DMS53 treated with DMSO at 0.1 percent for 48 hours (cell line): ENCODE results near the gene WWOX.

Experiments used
- DNase-seq: peaks from one replicate; lab custom pipeline; 2025; ENCODE audit not compliant: unreplicated experiment; lab: John Stamatoyannopoulos, UW

Gene WWOX

DNA sequence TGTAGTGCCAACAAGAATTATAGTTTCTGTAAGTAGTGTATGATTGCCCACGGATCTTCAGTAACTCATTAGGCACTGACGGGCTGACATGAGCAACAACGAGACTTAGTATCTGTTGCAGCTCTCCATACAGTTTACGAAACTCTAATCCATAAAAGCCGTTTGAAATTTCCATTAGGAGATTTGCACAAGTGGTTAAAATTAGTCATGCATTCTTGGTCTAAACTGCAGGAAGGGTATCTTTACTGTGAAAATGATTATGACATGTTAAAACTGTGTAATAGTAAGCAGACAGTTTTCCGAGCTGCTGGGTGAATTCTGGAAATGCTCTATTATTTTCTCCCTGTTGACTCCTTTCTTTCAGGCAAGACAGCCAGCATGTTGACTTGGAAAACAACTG lies 605.0 kb downstream of the WWOX start:
- no peak for DNase-seq

DNA sequence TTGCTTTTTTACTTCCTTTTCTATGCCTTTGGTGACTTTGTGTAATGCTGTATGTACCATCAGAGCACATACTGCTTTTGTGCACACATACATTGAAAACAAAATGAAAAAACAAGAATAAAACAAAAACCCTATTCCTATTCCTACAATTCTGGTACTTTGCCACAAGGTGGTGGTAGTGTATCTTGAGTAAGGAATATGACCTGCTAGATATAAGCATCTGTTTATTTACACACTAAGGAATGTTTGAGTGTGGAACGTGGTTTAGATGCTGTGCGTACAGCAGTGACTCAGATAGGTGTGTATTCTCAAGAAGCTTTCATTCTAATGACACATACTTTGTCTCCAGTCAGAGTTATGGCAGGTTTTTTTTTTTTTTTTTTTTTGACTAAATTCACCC lies 606.2 kb downstream of the WWOX start:
- DNase-seq: peak; percentile 60

DNA sequence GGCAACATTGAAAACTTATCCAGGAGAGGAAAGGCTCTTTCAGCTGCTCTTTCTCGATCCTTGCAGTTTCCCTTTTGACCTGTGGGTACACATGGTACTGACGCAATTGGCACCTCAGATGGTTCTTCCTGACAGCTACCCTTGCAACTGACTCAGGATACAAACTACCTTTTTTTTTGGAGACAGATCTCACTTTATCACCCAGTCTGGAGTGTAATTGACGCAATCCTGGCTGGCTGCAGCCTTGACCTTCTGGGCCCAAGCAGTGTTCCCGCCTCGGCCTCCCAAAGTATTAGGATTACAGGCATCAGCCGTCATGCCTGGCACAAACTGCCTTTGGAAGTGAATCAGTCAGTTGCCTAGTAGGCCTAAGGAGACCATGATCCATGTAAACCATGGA lies 607.2 kb downstream of the WWOX start:
- no peak for DNase-seq

DNA sequence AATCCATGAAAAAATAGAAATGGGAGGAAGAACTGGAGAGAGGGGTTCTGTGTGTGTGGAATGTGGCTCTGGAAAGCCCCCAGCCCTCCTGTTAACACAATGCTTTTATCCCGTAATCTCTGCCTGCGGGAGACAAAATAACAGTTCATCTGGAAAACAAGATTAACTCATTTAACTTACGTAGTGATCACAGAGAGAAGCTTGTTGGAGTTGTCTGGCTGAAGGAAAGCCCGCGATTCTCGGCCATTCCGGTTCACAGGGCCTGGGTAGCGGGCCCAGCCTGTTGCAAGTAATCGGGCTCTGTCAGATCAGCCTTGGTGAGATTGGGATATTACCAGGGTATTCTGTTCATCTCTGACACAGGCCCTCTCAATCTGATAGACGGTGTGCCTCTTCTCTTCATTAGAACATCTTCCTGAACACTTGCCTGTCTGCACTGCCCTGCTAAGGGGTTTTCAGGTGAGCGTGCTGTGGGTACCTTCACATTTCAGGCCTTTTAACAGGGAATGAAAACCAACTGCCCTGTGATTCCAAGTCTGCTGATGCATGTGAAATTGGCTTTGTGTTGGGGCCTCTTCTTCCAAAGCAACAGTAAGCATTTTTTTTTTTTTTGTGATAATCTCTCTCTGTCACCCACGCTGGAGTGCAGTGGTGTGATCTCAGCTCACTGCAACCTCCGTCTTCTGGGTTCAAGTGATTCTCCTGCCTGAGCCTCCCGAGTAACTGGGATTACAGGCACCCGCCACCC lies 609.9 kb downstream of the WWOX start:
- no peak for DNase-seq

DNA sequence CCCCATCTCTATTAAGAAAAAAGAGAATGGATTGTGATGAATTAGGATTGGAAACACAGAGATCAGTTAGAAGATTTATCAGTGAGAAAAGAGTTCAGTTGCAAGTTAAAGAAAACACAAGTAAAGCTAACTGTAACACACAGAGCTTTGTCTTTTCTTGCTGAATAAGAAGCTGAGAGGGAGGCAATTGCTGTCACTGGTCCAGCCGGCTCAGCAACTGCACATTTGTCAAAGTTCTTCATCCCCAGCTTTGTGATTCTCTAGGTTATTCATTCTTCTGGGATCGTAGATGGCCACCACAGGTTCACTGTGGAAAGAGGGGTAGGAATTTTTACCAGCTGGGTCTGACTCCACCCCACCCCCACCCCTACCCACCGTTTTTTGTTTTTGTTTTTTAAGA lies 615.7 kb downstream of the WWOX start:
- DNase-seq: no peak

DNA sequence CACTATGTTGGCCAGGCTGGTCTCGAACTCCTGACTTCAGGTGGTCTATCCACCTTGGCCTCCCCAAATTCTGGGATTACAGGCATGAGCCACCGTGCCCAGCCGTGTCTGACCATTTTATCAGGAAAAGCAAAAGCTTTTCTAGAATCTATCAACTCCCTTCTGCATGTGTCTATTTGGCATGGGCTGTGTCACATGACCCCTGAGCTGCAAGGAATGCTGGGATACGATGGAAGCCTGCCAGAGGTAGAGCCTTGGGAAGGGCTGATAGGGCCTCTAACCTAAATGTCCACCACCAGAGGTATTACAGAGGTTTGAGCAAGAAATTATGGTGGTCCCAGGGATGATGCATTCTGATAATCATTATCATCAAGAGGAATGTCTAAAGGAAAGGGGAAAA lies 616.2 kb downstream of the WWOX start:
- DNase-seq: no peak

DNA sequence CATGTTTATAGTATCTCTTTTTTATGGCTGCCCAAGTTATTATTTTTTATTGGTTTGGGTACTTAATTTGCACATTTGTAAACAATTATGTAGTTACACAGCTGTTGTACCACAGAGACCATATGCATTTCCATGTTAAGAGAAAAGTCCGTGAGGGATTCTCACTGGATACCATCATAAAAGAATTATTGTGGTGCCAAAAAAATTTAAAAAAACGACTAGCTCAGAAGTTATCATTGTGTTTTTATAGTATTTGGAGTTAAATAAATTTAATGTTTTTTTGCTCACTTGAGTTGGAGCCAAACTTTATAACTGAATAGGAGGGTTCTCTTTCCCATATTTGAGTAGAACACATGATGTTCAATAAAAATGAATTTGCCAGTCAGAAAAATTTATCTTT lies 618.7 kb downstream of the WWOX start:
- no peak for DNase-seq

DNA sequence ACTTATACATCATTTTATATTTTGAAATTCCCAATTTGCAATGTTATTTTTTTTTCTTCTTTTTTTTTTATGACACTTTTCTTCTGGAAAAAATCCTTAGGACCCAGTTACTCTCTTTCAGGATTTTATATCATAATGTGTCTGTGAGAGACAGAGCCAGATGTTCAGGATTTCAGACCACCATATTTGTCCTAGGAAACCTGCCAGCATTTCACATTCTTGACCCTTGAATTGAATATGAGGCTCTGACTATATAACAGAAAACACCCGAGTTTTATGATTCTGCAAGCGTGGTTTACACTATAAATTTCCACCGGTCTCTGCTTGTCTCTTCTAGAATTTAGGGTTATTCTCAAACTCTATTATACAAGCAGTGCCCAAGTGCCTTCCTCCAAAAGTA lies 621.0 kb downstream of the WWOX start:
- no peak for DNase-seq

DNA sequence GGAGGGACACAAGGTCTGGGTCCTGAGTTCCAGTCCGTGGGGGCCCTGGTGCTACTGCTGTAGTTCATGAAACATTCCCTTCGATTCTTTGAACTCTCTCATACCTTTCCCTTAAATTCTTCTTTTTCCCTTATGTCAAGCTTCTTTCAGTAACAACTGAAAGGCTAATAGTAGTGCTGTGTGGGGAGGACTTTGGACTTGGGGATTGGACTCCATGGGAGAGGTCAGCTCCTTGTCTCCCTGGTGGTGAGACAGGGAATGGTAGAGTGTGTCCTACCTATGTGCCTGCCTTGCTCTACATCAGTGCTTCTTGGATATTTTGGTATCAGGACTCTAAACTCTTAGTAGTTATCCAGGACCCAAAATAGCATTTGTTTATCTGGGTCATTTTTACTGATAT lies 628.1 kb downstream of the WWOX start:
- DNase-seq: no peak

DNA sequence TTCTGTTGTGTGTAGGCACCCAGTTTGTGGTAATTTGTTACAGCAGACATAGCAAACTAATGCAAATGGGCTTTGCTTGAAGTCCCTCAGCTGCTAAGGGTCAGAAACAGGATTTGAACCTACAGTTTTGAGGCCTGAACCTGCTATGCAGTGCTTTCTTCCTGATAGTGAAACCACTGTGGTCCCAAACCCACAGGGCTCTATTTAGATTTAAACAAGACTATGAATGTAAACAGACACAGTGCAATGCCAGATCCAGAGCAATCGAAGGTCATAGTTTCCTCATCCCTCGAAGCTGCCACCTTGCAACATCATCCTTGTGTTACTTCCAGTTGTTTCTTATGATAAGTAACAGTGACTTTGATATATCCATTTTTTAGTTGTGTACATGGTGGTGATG lies 630.2 kb downstream of the WWOX start:
- DNase-seq: no peak

DNA sequence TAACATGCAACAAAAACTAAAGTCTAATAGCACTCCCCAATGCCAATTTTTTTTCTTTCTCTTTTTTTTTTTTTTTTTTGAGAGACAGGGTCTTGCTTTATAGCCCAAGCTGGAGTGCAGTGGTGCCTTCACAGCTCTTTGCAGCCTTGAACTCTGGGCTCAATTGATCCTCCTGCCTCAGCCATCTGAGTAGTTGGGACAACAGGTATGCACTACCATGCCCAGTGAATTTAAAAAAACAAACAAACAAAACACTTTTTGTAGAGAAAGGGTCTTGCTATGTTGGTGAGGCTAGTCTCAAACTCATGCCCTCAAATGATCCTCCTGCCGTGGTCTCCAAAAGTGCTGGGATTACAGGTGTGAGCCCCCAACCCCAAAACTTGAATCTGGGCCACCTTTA lies 632.3 kb downstream of the WWOX start:
- DNase-seq: no peak

DNA sequence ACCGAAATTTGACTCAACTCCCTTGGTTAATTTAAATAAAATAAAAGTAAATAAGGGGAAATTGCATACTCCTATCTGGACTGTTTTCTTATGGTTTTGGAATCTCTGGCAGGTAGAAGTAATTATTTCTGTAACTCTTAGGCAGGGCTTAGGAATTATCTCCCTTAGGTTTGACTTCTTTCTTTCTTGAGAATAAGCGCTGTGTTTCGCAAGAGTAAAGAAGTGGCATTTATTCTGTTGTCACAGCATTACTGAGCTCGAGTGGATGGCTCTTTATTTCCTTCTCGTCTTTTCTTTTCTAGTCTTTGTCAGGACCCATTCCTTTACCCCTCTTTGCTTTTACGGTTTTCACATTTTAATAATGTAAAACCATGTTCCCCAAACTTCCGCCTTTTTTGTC lies 633.2 kb downstream of the WWOX start:
- no peak for DNase-seq

DNA sequence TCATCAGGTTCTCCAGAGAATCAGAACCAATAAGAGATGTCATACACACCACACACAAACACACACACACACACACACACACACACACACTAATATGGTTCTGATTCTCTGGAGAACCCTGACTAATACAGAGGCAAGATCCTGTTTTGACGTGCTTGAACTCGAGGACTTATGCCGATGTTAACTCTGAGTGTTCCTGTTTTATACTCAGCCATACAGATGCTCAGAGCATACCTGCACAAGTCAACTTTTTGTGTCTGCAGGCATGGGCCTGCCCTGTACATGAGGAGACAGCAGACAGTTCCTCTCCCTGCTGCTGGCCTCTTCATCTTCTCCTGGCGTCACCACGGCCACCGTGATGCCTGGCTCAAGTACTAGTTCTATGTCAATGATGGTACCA lies 635.9 kb downstream of the WWOX start:
- DNase-seq: no peak

DNA sequence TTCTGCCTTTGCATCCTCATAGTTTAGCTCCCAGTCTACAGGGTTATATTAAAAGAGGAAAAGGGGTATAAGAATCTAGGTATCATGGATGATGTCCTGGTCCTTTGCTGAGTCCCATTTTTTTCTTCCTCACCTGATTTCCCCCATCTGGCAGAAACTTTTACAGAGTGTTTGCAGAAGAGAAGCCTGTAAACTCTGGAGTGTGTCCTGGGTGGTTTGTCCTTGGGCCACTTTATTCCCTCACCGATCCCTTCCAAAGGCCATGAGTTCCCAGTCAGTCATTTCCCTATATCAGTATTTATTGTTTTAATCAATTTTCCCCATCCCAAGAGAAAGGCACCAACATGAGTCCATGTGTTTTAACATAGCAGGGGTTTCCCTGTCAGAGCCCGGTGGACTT lies 638.2 kb downstream of the WWOX start:
- no peak for DNase-seq

DNA sequence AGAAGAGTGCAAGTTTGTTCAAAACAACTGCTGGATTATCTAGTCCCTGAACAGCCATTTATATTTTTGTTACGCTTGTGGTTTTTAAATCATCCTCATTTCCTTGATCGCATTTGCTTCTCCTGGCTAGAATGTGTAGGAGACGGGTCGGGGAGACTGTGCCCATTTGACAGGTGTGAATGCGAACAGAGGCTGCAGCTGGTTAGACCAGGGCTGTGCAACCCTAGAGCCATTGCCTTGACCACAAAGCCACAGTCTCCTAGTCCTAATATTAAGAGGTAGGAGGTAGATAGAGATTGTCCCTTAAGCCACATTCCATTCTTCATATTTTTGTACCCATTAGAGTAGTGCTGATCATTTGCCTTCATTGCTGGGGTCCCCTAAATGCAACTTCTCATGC lies 639.1 kb downstream of the WWOX start:
- no peak for DNase-seq

DNA sequence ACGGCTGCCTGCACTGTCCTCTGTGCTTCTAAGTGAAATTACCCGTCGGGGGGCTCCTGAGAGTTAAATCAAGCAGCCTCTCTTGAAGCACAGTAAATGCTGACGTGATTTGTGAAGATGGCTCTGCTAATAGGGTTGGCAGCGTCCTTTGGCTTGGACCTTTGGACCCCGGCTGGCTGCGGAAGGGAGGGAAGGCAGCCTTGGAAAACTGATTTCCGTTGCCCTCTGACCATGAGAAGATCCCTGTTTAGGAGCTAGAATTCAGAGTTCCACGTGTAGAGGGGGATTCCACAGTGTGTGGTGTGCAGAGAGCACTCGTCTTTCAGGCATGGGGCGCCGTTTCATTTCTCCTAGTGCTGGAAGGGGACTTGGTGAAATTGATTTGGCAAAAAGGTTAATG lies 640.8 kb downstream of the WWOX start:
- DNase-seq: no peak

DNA sequence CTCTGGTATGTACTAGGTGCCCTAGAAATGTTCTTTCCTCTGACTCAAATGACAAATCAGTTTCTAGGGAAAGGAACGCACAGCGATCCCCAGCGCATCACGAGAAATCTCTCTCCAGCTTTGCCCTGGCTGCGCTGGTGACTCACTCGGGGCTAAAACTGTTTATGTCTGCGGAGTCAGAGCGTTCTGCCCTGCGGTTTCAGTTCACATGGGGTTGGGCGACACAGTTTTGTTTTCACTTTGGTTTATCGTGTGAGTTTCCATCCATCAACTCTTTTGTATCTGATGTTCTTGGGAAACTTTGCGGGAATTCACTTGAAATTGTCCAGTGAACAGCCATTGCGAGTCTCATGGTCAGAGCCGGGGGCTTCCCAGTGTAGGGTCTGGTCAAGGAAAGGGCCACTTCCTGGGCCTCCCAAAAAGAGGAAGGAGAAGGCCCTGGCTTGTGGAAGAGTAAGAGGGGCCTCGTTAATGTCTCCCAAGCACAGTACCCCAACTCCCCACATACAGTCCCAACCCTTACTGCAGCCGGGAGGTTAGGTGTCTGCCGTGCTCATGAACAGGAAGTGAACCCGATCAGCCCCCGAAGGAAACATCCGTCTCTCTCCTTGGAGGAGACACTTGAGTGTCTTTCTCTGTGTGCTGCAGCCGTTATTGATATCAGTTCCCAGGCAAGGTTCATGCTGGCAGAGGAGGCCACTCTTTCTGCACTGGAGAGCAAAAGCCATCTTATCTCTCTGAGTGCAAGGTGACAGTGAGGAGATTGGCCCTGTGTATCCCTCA lies 643.2 kb downstream of the WWOX start:
- no peak for DNase-seq

DNA sequence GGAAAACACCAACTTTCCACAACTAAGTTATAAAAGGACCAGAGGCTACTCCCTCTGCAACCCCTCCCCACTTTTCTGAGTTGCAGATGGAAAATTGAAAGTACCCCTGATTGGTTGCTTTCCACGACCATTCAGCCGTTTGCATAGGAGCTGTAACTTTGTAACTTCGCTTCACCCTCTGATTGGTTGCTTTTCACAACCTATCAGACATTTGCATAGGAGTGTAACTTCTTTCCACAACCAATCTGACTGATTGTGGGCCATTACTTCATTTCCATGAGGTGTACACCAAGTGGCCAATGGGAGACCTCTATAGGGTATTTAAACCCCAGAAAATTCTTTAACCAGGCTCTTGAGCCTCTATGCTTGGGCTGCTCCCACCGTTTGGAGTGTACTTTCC lies 644.1 kb downstream of the WWOX start:
- DNase-seq: no peak

DNA sequence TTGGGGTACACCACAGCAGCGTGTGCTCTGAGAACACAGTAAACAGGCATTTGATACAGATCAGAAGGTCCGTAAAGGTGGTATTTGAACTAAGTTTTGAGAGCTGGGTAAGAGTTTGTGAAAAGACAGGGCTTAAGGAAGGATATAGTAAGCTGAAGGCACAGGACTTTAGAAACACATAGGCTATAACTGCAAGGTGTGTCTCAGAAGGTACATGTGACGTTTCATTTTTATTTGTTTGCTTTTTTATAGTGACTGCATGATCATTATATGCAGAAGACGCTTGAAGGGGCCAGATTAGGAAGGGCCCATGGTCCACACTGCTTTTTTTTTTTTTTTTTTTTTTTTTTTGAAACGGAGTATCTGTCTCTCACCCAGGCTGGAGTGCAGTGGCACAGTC lies 644.6 kb downstream of the WWOX start:
- no peak for DNase-seq

DNA sequence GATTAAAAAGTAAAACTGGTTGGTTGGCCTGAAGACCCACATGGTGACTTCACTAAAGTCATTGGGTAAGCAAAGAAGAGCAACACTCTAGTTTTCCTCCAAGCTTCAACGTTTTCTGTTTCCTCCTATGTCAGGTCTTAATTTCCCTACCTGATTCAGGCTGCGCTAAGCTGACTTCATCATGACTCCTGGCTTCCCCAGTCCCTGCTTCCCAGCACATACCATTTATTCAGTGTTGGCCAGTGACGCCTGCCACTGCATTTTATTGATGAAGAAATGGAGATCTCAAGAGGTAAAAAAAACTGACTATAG lies 645.3 kb downstream of the WWOX start:
- no peak for DNase-seq

DNA sequence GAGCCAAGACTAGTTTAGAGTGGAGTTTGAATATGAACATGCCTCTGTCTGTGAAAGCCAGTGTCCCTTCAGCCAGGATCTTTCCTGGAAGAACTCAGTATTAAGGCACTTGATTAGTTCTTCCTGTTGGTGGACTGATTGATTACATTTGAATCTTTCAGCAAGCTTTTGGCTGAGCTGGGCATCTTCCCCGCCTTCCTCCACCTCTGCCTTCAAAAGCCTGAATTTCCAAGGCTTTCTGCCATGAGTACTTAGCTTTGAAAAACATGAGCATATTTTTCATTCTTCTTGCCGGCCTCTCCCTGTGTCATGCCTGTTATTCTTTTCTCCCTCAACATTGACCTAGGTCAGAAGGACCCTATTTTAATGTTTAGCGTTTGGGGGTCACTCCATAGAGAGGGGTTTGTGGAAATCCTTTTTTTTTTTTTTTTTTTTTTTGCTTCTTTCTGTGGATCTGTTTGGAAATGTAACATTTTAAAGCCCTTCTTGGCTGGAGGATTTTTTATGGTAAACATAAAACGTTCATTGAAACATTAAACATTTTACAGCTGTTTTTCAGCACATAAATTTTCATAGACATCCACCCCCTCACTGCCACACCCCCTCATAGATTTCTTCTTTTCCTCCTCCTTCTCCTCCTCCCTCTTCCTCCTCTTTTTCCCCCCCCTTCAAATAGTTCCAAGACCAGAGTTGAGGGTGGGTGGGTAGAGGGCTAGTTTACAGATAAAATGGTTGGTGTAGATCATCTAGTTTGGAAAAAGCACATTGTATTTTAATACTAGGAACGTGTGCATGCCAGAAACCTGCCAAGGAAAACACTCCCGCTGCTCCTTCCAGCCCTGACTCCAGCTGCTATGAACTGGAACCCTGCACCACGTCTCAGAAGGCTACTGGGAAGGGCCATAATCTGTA lies 645.9 kb downstream of the WWOX start:
- no peak for DNase-seq

DNA sequence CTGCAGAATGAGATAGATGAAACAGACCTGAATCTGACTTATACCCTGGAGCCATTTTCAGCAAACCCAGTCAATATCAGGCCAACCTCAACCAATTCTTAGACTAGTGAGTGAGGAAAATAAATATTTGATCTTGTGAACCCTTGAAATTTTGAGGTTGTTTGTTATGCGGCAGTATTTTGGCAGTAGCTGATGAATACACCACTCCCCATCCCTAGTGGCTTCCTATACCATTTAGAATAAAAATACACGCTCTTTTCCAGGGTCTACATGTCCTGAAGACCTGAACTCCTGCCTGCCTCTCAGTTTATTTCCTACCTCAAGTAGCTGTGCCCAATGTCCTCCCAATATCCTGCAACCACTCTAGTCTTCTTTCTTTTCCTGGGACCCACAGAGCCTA lies 647.3 kb downstream of the WWOX start:
- DNase-seq: no peak
